Measurements from ENCODE around the gene MRPS2.

The MRPS2 gene

GRCh38 chr9:135490166-135490870 lies 10.2 kb upstream of the MRPS2 start:
- POLR2A ChIA-PET: no interaction called here

GRCh38 chr9:135490980-135491464 lies 9.5 kb upstream of the MRPS2 start:
- POLR2A ChIA-PET: no interaction called here
- DNase-seq (ENCODE audit: extremely low spot score): no peak
- CTCF ChIA-PET: interaction anchor here (1.5 kb wide), 1 partner anchor 14 kb away, joined by 5 read pairs; no protein-coding TSS in a partner anchor
- TF ChIP-seq, protein P1, sequence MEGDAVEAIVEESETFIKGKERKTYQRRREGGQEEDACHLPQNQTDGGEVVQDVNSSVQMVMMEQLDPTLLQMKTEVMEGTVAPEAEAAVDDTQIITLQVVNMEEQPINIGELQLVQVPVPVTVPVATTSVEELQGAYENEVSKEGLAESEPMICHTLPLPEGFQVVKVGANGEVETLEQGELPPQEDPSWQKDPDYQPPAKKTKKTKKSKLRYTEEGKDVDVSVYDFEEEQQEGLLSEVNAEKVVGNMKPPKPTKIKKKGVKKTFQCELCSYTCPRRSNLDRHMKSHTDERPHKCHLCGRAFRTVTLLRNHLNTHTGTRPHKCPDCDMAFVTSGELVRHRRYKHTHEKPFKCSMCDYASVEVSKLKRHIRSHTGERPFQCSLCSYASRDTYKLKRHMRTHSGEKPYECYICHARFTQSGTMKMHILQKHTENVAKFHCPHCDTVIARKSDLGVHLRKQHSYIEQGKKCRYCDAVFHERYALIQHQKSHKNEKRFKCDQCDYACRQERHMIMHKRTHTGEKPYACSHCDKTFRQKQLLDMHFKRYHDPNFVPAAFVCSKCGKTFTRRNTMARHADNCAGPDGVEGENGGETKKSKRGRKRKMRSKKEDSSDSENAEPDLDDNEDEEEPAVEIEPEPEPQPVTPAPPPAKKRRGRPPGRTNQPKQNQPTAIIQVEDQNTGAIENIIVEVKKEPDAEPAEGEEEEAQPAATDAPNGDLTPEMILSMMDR (IDR thresholded peaks at IDR 0.05; ENCODE audit: control extremely low read depth, extremely low read depth, low read depth, missing control alignments): no peak

More at GRCh38 chr9:135490166-135490870, 10.2 kb upstream of the MRPS2 start:
- no peak for DNase-seq (ENCODE audit: extremely low spot score)
- CTCF ChIA-PET: interaction anchor here (1.5 kb wide), 1 partner anchor 15 kb away, joined by 5 read pairs; no protein-coding TSS in a partner anchor
- TF ChIP-seq, protein P1 (IDR thresholded peaks at IDR 0.05; ENCODE audit: control extremely low read depth, extremely low read depth, low read depth, missing control alignments): no peak

- ChIA-PET CTCF (no interaction called here), POLR2A (no interaction called here)
- DNase-seq (ENCODE audit: extremely low spot score): no peak
- TF ChIP-seq, protein P1 (IDR thresholded peaks at IDR 0.05; ENCODE audit: control extremely low read depth, extremely low read depth, low read depth, missing control alignments): no peak
These were observed 8.7 kb upstream of the MRPS2 start for GRCh38 chr9:135491764-135492163.

GRCh38 chr9:135492886-135493669 lies 7.4 kb upstream of the MRPS2 start:
- ChIA-PET POLR2A (no interaction called here), CTCF (interaction anchor here (1.8 kb wide), 1 partner anchor 11 kb away, joined by 6 read pairs; no protein-coding TSS in a partner anchor)
- DNase-seq (ENCODE audit: extremely low spot score): no peak
- TF ChIP-seq, protein P1 (IDR thresholded peaks at IDR 0.05; ENCODE audit: control extremely low read depth, extremely low read depth, low read depth, missing control alignments): no peak

- DNase-seq (ENCODE audit: extremely low spot score): no peak
- POLR2A ChIA-PET: no interaction called here
- TF ChIP-seq, protein P1 (IDR thresholded peaks at IDR 0.05; ENCODE audit: control extremely low read depth, extremely low read depth, low read depth, missing control alignments): no peak
- CTCF ChIA-PET: interaction anchor here (0.7 kb wide), 1 partner anchor 10 kb away, joined by 3 read pairs; no protein-coding TSS in a partner anchor
These were observed 5.5 kb upstream of the MRPS2 start for GRCh38 chr9:135494791-135495559.

Measured in GM10248 (cell line).